Cerebellar cortex (tissue), 1 donor: Measurements from ENCODE around the gene SPATA19.
A peak's percentile ranks its signal among the peaks of the same experiment; 100 is the strongest.

Experiments
- DNase-seq: peaks from one replicate; pipeline ENCODE4 v3.0.0-alpha.2; 2015; ENCODE audit warnings: low spot score

The SPATA19 gene

GRCh38 chr11:133835593-133836548 lies 9.4 kb downstream of the SPATA19 start:
- no peak for DNase-seq

DNA sequence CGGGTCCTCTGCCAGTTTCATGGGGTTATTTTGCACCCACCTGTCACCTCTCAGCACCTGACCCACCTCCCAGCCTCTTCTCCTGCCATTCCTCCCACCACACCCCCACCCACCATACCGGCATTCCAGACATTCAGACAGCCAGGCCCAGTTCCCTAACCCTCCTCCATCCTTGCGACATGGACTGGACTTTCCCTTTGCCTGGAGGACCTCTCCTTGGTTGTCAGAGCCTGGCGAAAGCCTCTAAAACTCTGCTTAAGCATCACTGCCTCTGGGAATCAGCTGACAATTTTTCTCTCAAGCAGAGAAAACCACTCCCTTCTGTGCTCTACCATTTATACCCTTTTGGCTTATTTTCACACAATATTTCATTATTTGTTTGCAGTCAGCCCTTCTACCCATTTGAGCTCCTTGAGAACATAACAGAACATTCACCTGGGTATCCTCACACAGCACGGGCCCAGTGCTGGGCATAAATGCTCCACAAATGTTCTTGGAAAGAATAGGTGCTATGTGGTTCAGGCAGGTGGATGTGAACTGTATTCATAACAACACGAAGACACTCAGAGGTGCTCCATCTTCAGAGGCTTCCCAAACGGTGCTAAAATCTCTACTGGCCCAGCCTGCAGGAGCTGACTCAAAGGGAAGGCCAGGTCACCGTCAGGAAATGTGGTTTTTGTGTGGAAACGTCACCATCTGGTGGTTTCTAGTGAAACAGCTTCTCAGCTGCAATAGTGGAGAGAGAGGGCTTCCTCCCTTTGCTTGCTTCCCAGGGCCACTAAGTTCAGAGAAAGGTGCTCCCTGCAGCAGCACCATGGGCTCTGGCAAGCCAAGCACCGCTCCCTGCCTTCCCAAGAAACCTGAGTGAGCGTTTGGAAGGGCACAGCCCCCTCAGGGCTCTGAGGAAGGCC lies 10.4 kb downstream of the SPATA19 start:
- peak; percentile 84 for DNase-seq

DNA sequence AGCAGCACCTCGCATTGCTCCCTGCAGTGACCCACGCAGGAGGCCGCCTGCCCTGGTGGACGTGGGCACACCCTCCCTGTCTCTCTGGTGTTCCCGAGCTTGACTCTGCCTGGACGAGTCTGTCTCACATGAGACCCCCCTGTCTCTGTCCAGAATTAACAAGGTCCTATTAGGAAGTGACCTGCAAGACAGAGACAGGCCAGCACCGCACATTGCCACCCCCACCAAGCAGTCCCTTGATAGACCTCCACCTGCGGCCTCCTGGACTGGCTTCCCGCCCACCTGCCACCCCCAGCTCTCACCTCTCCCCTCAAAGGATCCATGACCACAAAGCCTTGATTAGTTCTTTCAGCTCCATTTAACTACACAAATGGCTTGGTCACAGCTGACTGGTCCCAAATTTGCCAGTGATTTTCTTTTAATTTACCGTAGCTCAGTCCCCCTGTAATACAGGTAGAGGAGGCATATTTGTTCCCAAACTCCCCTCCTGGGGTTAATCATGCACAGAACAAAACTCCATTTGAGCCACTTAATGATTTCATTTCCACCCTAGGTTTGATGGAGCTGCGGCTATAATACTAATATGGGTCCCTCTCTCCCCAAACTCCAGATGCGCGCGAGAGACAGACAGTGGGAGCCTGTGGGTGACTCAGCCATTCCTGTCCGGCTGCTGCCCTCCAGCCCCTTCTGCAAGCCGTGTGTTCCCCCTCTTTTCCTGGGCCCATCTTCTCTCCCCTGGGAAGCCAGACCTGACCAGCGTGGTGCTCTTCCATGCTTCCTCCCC lies 11.2 kb downstream of the SPATA19 start:
- DNase-seq: no peak

DNA sequence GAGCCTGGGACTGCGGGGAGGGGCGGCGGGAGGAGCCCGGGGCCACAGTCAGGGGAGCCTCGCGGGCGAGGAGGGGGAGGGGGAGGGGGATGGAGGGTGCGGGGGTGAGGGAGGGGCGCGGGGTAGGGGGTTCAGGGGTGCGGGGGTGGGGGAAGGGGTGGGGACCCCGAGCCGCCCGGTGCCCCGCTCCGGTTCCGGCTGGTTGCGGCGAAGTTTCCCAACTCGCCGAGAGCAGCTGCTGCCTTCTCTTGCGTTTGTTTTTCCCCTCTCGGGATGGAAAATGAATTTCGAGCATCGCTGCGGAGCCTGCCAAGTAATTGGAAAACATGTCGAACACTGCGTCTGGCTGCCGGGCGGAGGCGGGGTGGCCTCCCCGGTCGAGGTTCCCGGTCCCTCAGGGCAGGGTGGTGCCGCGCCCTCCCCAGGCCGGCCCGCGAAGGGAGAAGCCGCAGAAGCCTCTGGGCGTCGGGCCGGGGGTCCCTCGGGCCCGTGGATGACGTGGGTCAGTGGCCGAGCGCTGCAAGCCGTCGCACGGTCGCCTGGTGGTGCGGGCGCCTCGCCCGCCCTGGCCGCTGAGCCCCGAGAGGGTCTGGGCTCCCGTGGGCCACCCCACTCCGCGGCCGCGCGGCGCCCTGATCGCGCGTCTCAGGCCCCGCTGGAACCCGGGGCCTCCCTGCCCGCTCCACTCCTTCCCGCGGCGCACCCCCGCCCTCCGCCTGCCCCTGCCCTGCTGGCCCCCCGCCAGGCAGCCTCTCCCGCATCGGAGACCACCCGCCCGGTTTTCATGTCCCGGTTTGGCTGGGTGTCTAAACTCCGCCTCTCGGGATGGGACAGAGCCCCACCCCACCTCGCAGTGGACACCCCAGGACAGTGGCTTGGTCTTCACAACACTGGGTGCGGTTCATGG lies 12.1 kb downstream of the SPATA19 start:
- DNase-seq: no peak

DNA sequence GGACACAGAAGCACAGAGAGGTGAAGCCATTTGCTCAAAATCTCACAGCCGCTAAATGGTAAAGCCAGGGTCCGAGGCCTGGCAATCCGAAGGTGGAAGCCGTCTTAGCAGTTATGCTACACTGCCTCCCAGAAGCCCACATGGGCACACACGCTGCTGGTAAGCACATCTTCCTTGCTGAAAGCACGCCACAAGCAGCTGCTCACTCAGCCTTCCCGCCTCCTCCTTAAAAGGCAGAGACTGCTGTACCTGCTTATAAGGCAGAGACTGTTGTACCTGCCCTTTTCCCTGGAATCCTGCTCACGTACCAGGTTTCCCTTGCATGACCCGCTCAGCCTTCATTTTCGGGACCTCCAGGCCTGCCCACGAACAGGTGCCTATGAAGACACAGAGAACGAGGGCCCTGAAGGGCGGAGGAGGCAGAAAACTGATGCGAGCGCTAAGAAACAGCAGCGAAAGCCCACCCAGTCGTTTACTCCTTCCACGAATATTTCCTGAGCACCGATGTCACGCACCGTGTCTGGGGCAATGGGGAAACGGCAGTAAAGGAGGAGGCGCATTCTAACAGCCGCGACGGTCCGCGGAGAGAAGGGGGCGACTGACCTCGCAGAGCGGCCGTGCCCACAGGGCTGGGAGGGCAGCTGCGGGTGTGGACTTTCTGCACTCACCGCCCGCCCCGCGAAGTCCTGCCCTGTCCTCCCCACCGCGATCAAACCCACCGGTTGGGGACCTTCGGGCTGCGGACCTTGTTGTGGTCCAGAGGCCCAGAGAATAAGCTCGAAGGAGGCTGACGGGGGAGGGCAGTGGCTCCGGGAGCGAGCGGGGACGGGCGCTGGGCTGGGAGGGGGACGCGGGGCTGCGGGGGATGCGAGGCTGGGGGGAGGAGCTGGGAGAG lies 13.0 kb downstream of the SPATA19 start:
- no peak for DNase-seq

DNA sequence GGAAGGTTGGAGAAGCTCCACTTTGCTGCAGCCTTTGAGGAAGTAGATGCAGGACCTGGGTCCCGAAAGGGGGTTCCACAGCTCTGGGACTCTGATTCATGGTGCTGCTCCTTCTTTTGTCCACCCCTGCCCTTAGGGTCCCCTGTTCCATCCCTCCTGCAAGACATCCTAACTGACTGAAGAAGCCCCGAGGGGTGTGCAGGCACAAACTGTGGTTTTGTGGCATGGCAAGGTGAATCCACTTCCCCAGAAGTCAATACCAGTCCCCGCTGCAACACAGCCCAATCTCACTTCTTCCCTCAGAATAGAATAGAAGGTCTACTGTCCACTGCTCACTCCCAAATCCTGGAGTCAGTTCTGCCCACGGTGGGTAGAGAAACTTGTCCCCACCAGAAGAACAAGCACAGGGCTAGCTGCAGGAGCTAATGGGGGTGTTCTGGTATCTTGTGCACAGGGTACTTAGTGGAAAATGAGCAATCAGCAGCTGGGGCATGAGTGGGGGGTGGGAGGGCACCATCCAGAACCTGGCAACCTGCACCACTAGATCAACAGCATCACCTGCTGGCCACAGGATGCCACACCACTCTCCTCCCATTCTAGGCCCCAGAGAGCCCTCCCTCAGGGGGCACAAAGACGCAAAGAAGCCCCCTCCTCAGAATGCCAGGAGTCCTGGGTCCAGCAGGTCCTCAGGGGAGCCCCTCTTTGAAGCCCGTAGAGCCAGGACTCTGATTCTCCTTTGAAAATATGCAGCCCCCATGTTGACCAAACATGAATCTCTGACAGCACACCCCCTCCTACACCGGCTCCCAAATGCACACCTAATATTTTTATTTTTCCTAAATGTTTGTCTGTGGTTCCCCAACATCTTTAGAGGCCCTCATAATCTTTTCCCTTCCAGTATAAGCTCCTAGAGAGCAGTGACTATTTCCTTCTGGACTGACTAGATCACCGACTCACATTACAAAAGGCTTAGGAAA lies 14.1 kb downstream of the SPATA19 start:
- DNase-seq: no peak

DNA sequence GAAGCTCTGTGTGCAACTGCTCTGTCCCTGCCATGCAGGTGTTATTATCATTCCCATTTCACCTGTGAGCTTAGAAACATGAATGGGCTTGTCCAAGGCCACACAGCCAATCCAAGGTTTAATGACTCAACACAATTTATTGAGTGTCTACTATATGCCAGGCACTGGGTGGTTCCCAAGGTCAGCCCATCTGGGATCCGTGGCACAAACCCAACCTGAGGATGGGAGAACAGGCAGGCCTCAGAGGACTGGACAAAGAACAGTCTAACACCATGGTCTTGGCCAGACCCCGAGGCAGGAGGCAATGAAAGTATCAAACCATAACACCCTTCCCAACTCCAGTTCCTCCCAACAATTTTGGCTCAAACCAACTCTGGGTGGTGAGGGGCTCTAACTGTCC lies 15.7 kb downstream of the SPATA19 start:
- no peak for DNase-seq

DNA sequence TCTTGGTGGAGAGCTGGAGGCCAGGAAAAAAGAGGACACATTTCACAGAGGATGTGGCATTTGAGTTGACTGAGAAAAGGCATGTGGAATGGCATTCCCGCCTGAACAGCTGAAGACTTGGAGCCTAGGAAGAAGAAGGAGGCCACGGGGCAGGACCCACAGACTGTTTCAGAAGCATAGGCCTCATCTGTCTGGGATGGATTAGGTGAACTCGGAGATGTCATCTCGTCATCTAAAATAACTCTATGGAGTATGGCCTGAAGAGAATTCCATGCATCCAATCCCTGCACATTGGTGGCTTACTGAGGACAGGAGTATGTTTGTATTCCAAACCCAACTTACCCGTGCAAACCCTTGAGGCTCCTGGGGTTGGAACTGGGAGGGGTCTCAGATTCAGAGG lies 16.4 kb downstream of the SPATA19 start:
- no peak for DNase-seq

DNA sequence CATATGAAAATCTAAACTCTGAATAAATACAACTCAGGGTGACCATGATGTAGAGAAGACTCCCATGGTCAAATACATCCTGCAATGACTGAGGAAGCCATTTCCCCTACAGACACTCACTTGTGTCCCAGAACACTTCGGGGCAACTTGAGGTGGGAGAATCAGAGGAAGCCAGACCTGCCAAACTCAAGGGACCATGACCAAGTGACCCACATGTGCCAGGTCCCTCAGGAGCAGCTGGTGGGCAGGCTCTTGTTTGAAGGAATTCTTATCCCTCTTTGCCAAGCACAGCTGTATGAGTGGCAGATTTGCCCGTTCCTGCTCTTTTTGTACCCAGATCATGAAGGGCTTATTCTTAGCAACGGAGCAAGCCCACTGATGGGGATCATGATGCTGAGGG lies 17.8 kb downstream of the SPATA19 start:
- no peak for DNase-seq

GRCh38 chr11:133826866-133827265 lies 18.4 kb downstream of the SPATA19 start:
- DNase-seq: no peak

DNA sequence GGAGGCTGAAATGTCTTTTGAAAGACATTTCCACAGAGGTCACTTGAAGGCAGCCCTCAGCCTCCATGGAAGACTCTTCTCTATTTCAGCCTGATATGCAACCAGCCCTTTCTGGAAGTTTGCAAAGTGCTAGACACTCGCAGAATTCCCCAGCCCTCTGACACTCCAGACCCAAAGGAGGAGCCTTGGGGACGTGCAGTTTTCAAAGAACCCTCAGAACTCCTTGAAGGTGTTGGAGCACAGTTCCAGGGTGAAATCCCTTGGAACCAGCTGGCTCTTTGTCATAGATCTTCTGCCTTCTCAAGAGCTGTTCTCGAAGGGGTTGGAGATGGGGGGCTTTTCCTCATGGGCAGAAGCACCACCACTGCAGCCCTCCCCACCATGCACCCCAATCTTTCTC lies 19.6 kb downstream of the SPATA19 start:
- DNase-seq: no peak

DNA sequence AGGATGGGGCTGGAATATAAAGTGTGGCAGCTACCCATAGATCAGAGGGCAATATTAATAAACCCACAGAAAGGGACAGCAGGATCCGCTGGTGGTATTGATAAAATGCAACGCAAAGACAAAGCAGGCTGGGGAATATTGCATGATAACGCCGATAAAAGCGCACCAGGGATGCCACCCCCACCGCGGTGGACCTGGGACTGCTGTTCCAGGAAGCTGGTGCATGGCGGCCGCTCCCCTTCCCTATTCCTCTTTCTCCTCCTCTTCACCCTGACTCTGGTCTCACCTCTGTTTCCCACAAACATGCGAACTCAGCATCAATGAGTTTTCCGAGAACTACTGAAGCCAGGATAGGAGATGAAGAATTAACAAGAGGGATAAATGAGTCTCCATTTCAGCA lies 20.2 kb downstream of the SPATA19 start:
- DNase-seq: no peak

- no peak for DNase-seq
Observed at GRCh38 chr11:133824593-133824992, 20.7 kb downstream of the SPATA19 start.

- DNase-seq: no peak
Observed at GRCh38 chr11:133823614-133824013, 21.7 kb downstream of the SPATA19 start.

DNA sequence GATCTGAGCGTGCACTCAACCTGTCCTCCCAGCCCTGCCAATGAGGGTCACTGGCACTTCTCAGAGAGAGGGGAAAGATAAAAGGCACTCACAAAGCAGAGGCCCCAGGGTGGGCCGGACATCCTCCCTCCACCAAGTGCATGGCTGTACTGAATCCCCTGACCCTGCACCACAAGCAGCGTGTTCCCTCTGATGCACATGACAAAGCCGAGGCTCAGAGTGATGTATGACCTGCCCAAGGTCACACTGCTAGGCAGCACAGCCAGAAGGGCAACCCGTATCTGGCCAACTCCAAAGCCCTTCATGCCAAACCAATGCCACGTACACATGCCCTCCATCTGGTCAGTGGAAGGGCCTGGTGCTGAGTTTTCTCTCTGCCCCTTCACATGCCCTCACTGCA lies 22.1 kb downstream of the SPATA19 start:
- no peak for DNase-seq

DNA sequence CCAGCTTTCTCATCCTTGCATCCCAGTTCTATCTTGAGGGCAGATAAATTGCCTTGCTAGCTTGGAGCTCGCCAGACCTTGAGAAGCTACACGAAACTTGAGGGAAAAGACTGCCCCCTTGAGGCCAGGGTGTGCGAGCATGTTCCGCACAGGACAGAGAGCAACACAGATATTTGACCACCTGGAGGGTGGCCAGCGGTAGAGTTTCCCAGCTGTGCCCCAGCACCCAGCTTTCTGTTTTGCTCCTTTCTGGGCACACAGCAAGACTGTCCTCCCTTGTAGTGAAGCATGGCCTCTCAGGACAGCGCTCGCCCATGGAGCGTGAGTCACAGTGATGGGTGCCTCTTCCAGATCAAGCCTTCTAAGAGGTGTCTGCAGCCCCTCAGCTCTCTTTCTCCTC lies 23.5 kb downstream of the SPATA19 start:
- peak; percentile 69 for DNase-seq

DNA sequence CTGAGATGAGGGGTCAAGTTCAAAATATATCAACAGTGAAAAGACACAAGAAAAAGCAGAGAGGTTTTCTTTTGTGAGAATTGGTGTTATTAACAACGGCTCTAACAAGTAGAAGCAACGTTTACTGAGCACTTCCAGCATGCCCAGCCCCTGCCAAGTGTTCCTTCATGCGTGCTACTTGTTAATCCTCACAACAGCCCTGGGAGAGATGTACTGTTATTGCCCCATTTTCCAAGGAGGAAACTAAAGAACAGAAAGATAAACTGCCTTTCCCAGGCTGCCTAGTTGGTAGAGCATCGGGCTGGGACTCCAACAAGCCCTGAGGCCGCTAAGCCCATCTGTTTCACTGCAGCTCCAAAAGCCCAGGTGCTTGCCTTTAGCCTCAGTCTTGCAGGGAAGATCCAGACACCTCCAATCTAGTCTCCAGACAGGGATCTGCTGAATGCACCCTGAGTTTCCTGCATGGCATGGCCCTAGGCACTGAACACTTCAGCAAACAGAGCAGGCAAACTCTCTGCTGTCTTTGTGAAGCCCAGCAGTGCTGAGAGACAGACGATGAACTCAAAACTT lies 25.5 kb downstream of the SPATA19 start:
- no peak for DNase-seq

GRCh38 chr11:133819114-133819513 lies 26.2 kb downstream of the SPATA19 start:
- DNase-seq: no peak
